Hematopoietic multipotent progenitor cell treated with erythropoietin and hydrocortisone succinate and interleukin-3 and kit ligand, for 15 days (in vitro differentiated cells): ENCODE measurements around the gene PRKAR1B.
"Not testable (repeated sequence)": the region's sequence is repeated elsewhere in the genome, so short reads cannot be mapped to it uniquely, and the experiment has no call there.

Experiments
- DNase-seq: peaks from one replicate; pipeline ENCODE4 v3.0.0-alpha.2; 2015; ENCODE audit warnings: low spot score

Gene PRKAR1B

DNA sequence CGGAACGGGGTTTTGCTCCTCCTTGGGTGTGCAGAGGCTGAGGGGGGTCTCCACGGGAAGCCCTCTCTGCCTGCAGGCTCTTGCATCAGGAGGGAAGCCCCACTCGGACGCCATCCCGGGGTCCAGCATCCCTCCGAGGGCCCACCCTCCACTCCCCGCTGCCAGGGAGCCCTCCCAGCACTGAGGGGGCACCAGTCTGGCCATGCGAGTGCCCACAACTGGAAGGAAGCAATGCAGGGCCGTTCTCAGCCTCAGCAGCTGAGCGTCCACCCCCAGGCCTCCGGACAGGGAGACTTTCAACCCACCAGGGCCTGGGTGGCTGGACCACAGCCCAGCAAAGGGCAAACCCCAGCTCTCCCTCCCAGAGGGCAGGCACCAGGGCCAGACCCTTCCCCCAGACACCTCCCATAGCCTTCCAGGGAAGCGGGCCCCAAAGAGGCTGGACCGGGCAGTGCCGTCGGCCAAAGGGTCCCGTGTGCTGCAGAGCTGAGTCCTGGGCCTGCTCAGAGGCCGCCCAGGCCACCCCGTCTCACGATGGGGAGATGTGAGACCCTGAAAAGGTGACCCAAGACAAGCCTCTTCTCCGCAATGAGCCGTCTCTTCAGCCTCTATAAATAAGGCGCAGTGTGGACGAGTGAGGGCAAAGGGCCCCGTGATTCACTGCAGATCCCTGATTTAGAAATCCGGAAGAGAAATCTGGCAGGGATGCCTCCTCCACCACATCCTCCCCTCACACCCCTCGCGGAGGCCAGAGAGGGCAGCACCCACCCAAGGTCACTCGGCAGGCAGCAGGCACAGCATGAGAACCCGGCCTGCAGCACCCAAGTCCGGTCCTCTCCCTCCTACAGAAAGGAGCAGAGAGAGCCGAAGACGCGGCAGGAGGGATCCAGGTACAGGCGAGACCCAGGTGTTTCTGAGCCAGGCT is 82.4 kb downstream of the PRKAR1B start:
- no peak for DNase-seq

DNA sequence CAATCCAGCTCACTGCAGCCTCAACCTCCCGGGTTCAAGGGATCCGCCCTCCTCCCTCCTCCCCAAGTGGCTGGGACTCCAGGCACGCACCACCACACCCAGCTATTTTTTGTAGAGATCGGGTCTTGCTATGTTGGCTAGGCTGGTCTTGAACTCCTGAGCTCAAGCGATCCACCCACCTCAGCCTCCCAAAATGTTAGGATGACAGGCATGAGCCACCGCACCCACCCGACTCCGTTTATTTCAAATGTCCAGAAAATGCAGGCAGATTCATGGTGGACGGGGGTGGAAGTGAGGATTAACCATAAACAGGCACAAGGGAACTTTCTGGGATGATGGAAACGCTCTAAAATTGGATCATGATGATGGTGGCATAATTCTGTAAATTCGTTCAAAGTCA is 85.1 kb downstream of the PRKAR1B start:
- no peak for DNase-seq

DNA sequence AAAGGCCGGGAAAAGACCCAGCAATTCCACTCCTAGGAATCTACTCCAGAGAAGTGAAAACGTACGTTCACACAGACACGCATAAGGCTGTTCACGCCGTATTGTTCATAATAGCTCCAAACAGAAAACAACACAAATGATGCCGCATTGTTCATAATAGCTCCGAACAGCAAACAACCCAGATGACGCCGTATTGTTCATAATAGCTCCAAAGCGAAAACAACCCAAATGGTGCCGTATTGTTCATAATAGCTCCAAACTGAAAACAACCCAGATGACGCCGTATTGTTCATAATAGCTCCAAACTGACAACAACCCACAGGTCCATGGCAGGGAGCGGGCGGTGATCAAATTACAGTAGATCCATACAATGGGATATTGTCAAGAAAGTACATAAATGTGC is 85.8 kb downstream of the PRKAR1B start:
- DNase-seq = no peak

DNA sequence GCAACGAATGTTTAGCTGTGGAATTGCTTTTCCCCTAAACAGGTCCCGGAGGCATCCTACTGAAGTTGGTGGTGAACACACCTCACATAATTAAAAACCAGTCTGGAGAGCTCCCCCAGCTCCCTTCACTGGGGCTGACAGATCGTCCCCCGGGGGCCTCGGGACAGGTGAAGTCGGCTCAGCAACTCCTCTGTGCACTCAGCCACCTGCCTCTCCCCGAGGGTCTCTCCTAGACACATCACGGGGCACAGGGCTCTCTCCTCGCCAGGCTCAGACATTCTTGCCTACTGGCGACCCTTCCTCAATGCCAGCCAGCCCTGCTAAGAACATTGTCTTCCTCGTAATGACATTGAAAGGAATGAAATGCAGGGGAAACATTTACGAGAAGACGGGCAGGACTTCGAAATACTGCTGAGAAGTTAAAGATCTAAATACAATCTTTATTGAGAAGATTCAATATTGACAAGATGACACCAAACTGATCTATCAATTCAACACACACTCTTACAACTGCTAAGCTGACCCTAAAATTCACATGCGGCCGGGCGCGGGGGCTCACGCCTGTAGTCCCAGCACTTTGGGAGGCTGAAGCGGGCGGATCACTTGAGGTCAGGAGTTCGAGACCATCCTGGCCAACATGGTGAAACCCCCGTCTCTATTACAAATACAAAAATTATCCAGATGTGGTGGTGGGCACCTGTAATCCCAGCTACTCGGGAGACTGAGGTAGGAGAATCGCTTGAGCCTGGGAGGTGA is 88.6 kb downstream of the PRKAR1B start:
- DNase-seq = no peak

DNA sequence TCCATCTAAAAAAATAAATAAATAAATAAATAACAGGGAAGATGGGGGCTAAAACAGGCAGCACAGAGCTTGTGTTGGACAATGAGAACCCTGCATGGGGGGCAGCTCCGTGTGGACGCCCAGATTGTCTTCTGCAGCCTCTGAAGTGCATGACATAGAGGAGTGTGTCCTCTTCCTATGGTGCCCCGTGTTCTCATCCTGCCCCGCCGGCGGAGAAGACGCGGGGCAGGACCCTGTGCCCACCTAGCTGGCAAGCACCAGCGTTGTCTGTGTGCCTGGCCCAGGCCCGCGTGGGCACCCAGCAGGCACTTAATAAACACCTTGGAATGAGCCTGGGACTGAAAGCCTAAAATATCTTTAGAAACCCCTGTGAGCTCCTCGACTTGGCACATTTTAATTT is 89.3 kb downstream of the PRKAR1B start:
- DNase-seq = no peak

GRCh38 chr7:636396-636795 is 90.7 kb downstream of the PRKAR1B start:
- no peak for DNase-seq

- not testable (repeated sequence) for DNase-seq
Observed at GRCh38 chr7:635687-636382, 91.2 kb downstream of the PRKAR1B start.

DNA sequence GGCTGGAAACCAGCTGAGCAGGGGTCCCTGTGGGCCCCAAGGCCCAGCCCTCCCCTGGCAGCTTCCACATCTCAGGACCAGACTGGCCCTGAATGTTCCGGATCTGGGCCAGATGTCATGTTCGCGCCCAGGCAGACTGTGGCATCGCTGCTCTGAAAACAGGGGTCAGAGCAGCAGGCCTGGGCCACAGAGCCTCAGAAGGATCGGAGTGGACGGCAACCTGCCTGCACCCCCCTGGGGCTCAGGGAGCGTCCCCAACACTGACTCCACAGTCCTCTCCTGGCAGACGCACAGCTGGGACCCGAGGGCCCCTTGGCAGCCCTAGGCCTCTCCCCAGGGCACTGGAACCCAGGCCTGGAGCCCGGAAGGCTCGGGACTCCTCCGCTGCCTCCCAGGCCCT is 91.9 kb downstream of the PRKAR1B start:
- DNase-seq = no peak

DNA sequence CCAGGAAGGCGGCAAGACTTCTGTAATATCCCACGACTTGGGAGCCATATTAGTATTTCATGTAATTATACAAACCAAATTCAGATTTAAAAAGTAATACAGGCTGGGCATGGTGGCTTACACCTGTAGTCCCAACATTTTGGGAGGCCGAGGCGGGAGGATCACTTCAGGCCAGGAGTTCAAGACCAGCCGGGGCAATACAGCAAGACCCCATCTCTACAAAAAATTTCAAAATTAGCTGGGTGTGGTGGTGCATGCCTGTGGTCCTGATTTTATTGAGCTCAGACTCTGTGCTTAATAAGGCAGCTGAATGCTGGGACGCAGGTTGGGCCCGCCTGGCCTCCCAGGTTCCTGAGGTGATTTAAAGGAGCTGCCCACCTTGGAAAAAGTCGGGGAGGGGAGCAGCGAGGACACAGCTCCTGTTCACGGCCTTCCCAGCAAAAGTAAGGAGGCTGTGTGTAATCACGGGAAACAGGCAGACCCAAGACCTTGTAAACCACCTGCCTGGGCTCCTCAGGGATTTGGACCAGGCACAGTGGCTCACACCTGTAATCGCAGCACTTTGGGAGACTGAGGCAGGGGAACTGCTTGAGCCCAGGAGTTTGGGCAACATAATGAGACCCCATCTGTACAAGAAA is 93.6 kb downstream of the PRKAR1B start:
- no peak for DNase-seq

- DNase-seq = no peak
Observed at GRCh38 chr7:632831-633210, 94.3 kb downstream of the PRKAR1B start.

- no peak for DNase-seq
Observed at GRCh38 chr7:631964-632830, 94.9 kb downstream of the PRKAR1B start.

GRCh38 chr7:631291-631711 is 95.8 kb downstream of the PRKAR1B start:
- no peak for DNase-seq

GRCh38 chr7:630539-630938 is 96.5 kb downstream of the PRKAR1B start:
- no peak for DNase-seq

- DNase-seq = no peak
Observed at GRCh38 chr7:630111-630511, 97.0 kb downstream of the PRKAR1B start.

GRCh38 chr7:628826-629225 is 98.3 kb downstream of the PRKAR1B start:
- DNase-seq = no peak

DNA sequence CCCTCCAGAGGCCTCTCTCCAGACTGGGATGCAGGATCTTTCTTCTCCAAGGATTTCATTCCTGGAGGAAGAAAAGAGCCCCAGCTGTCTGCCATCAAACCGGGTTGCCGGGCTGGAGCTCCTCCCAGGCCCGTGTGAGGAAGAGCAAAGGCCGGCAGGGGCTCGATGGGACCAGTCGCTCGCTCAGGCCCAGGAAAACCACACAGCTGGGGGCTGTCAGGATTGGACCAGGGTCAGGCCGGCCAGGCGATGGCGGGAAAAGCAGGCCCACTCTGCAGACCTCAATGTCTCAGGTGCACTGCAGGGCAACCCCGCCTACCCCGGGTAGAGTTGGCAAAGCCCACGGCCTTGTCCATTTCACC is 98.7 kb downstream of the PRKAR1B start:
- DNase-seq = no peak

DNA sequence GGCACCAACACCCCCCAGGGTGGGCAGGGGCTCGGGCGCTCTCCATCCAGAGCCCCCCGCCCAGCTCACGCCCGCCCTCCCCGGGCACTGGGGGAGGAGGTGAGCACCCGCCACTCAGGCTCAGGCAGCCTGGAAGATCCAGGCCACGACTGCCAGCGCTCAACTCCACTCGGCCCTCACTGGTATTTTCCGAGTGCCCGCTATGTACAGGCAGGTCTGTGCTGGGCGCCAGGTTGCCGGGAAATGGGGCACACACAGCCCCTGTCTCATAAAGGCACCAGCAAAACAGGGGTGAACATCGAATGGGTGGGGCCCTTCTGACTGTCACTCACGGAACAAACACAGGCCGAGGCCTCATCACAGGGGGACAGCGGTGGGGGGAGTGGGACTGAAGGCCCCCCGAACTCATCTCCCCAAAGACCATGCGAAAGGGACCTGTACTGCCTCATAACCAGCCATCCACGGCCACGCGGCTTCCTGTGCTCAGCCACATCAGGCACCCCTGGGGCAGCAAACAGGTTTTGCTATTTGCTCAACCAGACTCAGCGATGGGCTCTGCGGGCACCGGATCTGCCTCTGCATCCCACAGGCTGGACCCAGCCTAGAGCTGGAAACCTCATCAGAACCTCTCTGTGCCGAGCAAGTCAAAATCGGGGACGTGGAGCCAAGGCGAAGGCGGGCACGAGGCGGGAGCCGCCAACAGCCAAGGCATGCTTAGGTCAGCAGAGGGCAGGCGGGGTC is 99.2 kb downstream of the PRKAR1B start:
- no peak for DNase-seq

DNA sequence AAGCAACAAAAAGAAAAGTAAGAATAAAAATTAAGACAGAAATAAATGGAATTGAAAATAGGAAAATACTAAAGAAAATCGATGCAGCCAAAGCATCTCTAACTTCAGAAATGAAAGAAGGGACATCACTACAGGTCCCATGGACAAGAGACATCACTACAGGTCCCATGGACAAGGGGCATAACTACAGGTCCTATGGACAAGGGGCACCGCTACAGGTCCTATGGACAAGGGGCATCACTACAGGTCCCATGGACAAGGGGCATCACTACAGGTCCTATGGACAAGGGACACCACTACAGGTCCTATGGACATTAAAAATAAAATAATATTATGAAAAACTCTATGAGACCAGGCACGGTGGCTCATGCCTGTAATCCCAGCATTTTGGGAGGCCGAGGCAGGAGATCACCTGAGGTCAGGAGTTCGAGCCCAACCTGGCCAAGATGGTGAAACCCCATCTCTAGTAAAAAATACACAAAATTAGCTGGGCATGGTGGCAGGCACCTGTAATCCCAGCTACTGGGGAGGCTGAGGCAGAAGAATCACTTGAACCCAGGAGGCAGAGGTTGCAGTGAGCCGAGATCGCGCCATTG is 101.6 kb downstream of the PRKAR1B start:
- no peak for DNase-seq

DNA sequence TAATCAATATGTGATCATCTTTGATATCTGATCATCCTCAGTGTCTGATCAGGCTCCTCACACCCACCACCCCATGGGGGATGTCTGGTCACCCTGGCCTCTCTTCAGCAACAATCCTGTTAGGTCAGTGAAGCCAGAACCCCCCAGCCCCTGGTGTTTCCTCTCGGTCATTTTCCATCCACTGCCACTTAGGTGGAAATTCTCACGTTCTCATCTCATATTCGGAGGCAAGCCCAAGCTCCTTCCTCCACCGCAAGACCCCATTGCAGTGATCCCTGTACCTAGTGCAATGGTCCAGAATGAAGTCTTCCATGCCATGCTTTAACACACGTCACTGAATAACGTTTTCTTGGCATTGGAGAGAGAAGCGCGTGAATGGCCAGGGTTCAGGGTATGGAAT is 103.6 kb downstream of the PRKAR1B start:
- no peak for DNase-seq
